ENCODE measurements around the gene ZNF609.

GRCh38 chr15:64629063-64629462, 168.7 kb downstream of the ZNF609 start:
- TF ChIP-seq POLR2A (IDR thresholded peaks at IDR 0.05) (no peak), CTCF (IDR thresholded peaks at IDR 0.05) (no peak), POLR2AphosphoS5 (IDR thresholded peaks at IDR 0.05) (no peak)

All from suprapubic skin (tissue), 4 donors.